GM19193 (cell line): ENCODE data around the gene FAM161A.

ENCODE experiments used
- POLR2A ChIP-seq: IDR thresholded peaks from 4 replicates; pipeline ENCODE4 v1.6.1; 2011; ENCODE audit not compliant: insufficient read depth, insufficient read length; ENCODE audit errors: extremely low read depth

FAM161A gene, protein sequence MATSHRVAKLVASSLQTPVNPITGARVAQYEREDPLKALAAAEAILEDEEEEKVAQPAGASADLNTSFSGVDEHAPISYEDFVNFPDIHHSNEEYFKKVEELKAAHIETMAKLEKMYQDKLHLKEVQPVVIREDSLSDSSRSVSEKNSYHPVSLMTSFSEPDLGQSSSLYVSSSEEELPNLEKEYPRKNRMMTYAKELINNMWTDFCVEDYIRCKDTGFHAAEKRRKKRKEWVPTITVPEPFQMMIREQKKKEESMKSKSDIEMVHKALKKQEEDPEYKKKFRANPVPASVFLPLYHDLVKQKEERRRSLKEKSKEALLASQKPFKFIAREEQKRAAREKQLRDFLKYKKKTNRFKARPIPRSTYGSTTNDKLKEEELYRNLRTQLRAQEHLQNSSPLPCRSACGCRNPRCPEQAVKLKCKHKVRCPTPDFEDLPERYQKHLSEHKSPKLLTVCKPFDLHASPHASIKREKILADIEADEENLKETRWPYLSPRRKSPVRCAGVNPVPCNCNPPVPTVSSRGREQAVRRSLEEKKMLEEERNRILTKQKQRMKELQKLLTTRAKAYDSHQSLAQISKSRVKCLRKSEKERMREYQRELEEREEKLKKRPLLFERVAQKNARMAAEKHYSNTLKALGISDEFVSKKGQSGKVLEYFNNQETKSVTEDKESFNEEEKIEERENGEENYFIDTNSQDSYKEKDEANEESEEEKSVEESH

DNA sequence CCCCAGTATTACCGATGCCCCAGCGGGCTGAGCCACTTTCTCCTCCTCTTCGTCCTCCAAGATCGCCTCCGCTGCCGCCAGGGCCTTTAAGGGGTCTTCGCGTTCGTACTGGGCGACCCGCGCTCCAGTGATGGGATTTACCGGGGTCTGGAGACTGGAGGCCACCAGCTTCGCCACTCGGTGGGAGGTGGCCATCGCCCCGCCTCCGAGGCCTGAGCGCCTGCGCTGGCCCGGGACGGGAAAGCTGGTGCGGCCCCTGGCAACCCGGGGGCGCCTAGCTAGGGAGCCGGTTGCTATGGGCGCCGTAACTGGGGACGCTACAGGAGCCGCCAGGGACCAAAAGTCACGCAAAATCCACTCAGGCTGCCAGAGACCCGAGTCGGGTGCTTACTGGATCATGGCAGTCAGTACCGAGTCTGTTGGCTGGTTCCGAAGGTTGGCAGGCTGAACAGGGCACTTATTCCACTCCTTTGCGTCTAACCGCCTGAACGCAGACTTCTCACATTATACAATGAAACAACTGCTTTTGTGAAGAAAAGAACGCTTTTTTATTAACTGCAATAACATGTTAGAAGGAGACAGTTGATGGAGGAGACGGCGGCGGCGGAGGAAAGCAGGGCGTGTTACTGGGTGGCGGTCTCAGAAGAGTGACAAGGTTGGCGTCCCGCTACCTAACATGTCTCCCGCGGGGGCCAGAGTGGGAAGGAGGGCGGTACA, at the start of gene FAM161A:
Gene FAM161A (minus strand): TSS at position 214 of the 717 bp plus-strand sequence. CDS start 19 bp downstream, at position 195.
- peak; percentile 54 for TF ChIP-seq POLR2A

DNA sequence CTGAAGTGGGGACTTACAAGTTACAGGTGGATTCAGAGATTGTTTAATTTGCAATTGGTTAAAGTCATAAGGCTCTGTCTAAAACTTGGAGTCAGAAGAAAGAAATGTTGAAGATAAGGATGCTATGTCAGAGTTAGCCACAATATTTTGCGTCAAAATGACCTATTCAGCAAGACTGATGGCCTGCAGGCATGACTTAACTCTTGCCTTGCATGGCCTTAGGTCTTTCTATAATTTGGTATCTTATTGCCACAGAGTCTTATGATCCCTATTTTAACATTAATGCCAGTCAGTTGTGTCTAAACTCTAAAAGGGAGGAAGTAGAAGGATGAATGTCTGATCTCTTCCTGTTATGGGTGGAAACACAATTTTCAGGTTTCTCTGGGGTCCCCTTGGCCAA, 46.4 kb upstream of the FAM161A start:
- no peak for TF ChIP-seq POLR2A

DNA sequence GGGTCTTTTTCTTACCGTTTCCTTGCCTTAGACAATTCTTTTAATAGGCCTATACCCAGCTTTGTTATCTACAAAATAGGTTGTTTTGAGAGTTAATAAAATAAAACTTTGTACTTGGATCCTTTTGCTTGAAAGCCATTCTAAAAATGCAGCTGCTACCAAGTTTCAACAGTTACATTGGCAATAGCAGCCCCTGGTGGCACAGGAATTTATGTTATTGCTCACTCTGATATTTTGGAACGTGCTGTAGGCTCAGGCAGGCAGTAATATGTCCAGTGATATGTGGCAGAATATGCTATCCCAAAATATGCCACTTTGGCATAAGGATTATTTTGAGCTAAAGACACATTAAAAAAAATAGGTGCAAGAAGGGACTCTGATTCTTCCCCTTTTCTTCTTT, 45.0 kb upstream of the FAM161A start:
- no peak for TF ChIP-seq POLR2A

DNA sequence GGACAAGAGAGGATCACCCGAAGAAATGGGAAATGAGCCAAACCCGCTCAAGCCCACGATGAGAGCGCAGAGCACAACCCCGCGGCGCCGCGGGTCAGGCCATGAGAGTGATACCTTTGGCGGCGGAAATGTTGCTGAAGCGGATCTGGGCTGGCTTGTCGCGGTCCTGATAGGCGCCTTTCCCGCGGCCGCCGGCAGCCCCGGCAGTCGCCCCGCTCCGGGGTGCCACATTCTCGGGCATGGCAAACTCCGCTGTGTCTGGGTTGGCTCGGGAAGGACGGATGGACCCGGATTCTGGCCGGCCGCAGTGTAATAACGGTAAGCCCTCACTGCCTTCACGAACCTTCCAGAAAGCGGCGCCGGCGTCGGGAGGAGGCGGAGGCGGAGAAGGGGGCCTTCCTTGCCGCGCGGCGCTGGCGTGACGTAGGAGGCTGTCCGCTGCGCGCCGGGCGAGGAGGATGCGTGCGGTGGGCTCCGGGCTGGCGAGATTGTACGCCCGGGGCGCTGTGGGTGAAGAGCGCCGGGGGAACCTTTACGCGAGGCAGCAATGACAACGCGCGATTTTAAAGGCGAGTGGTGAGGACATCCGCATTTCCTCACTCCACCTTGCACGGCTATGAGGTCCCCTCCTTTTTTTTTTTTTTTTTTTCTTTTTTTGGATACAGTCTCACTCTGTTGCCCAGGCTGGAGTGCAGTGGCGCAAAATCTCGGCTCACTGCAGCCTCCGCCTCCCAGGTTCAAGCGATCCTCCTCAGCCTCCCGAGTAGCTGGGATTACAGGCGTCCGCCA, 34.6 kb upstream of the FAM161A start, which contains the start of gene CCT4:
Gene CCT4 (minus strand): TSS at position 390 of the 789 bp plus-strand sequence. CDS start 149 bp downstream, at position 241.
- peak; percentile 96 for TF ChIP-seq POLR2A

DNA sequence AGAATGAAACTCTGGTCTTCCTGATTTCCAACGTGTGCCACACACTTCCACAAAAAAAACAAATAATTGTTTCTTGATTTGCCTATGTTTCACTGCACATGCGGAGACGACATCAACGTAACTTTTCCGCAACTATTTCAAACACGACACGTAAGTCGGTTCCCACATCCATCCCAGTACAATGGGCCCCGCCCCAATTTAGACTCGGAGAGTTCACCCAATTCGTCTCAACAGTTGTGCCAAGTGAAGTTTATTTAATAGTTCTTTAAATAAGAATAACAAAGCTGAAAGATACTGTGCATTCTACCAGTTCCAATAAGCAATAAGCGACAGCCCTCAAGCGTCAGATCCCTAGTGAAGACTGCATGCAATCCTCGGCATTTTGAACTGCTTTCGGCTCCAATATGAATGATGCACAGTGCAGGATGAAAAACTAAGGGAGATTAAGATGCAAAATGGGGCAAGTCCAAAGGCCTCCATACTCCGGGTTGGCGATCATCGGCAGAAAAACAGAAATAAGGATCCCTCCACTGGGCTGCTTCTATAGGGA, 33.9 kb upstream of the FAM161A start:
- no peak for TF ChIP-seq POLR2A

DNA sequence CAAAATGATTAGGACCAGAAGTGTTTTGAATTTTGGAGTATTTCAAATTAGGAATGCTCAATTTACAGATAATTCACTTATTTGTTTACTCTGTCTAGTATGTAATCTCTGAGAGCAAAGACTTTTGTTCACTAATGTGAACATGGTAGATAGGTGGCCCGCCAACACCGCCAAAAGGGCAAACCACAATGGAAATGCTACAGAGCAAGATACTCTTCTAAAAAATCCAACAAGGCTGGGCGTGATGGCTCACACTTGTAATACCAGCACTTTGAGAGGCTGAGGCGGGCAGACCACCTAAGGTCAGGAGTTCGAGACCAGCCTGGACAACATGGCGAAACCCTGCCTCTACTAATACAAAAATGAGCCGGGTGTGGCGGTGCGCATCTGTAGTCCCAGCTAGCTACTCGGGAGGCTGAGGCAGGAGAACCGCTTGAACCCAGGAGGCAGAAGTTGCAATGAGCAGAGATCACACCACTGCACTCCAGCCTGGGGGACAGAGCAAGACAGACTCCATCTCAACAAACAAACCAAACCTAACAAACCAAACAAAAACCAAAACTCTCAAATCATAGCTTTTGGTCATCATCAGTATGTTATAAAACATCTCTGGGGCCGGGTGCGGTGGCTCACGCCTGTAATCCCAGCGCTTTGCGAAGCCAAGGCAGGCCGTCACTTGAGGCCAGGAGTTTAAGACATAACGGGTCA, 32.2 kb upstream of the FAM161A start:
- TF ChIP-seq POLR2A = no peak

DNA sequence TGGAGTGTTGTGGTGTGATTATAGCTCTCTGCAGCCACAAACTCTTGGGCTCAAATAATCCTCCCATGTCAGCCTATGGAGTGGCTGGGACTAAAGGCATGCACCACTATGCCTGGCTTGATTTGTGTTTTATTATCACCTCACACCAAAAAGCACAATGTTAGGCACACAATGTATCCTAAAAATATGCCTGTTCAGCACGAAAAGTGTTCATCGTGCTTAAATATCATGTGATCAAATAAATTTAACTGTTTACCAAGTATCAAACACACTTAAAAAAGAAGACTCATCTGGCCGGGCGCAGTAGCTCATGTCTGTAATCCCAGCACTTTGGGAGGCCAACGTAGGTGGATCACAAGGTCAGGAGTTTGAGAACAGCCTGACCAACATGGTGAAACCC, 29.0 kb upstream of the FAM161A start:
- TF ChIP-seq POLR2A = no peak

DNA sequence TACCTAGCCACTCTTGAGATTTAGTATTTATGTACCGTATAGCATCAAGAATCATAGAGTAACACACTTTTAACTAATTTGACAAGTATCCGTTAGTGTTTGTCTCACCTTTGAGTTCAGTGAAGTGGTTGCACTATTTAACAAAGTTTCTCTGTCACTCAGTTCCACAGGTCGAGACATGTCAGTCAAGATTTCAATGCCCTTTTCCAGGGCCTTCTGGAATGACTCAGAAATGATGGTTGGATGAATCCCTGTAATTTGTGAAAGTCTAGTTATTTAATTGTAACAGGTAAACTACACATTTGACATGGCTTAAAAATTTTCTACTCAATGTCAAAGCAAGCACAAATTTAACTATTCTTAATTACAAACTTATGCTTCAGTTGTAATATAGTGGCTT, 24.9 kb upstream of the FAM161A start:
- TF ChIP-seq POLR2A = no peak

DNA sequence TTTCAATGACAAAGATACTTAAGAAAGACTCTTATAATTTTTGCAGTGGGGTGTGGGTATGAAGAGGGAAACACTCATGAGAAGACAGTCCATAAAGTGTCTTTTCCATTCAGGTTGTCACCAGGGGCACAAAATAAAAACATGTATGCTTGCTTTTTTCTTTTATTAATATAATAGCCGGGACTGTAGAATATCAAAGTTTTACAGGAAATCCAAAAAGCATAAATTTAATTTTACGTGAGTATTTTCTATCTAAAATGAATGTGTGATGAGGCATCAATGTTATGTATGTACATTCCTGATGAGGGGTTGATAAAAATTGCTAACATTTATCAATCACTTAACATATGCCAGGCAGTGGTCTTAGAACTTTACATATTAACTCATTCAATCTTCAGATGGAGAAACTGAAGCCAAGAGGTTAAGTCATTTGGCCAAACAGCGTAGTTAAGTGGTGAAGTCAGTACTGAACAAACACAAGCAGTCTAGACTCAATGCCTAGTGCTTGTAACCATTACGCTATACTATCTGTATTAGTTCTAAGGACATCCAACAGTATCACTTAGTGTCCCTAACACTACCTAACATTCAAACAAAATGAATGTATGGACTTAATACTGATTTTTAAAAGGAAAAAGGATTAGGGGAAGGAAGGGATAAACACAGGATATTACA, 23.8 kb upstream of the FAM161A start:
- no peak for TF ChIP-seq POLR2A

DNA sequence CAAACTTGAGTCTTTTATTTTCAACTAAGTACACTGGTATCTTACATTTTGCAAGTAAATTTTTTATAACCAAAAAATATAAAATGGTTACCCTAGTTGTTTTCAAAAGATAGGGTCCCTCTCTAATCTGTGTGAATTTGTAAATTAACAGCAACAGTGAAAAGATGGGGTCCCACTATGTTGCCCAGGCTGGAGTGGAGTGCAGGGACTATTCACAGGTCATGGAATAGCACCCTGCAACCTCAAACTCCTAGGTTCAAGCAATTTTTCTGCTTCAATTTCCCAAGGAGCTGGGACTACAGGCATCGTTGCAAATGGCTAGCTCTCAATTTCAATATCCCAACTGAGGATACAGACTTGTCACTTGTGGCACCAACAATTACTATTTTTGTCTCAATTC, 22.5 kb upstream of the FAM161A start:
- no peak for TF ChIP-seq POLR2A

DNA sequence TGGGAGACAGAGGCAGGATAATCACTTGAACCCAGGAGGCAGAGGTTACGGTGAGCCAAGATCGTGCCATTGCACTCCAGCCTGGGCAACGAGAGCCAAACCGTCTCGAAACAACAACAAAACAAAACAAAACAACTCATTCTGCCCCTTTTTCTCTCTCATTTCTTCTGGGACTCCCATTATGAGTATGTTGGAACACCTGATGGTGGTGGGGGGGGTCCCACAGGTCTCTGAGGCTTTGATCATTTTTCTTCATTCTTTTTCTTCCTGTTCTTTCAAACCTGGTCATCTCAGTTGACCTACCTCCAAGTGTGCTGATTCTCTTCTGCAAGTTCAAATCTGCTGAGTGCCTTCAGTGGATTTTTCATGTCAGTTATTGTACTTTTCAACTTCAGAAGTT, 8.2 kb upstream of the FAM161A start:
- TF ChIP-seq POLR2A = no peak

DNA sequence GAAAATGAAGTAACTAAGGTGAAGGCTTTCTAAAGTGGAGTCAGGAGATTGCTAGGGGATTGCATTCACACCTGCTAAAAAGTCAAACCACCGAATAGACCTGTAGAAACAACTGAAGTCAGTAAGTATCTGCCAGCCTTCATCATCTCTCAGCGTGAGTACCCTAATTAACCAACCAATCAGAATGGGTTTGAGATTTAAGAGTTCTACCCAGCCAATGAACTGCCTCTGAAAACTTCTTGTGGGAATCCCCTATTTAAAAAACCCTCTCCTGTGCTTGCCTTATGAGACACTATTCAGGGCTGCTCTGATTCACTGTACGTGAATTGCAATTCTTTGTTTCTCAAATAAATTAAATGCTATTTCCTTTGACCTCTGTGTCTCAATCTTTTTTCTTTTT, 3.4 kb upstream of the FAM161A start:
- TF ChIP-seq POLR2A = no peak

DNA sequence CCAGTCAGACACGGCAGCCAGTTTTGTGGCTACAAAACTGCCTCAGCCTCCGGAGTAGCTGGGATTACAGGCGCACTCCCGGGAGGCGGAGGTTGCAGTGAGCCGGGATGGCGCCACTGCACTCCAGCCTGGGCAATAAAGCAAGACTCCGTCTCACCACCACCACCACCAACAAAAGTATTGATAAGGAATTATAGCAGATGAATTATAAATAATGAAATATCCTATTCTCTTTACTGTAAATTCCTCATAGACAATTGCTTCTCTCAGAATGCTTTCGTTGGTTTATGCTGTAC, 1.4 kb upstream of the FAM161A start:
- TF ChIP-seq POLR2A = no peak

DNA sequence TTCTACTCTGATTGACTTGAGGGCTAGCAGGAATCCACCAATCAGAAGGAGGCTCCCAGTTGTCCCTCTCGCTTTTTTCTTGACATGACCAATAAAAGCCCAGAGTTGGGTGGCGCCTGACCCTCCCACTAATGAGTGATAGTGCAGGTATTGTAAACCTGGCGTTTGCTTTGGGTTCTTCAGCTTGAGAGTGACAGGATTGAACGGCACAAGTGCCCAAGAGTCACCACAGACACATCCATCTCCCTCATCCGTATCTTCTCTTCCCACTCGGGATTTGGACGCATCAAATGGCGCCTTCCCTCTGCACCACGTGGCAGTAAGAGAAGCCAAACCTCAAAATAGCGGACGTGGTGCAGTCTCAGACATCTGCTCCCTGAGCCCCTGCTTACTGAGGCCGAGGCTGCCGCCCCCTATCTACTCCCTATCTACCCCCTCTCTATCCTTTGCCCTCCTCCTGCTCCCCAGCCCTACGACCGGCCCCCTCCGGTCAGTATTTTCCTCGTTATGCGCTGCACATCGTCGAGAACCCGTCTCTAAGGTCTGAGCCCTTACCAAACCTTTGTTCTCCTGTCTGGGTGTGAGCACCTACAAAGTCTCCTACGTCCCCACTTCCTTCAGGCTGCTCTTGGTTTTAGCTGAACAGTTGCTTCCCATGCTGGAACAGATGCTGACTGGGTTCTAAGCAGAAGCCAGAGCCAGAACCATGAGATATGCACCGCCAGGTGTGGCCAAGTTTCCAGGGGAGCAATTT, 881 bp upstream of the FAM161A start:
- peak; percentile 45 for TF ChIP-seq POLR2A
